B cell (primary cell): ENCODE results near the gene ATP9A.

Source experiments
- EZH2 ChIP-seq: IDR thresholded peaks from 2 replicates; pipeline ENCODE4 v1.6.1; 2012; ENCODE audit warnings: borderline replicate concordance, low read depth, mild to moderate bottlenecking, moderate library complexity, low read length; ENCODE audit not compliant: insufficient read depth, poor library complexity, severe bottlenecking
- TF ChIP-seq, protein P1 (sequence below): fragments of 200-600 bp; IDR thresholded peaks from one replicate; pipeline ENCODE4 v1.8.0; 2022; ENCODE audit warnings: antibody characterized with exemption, mild to moderate bottlenecking

- TF ChIP-seq, protein P1, sequence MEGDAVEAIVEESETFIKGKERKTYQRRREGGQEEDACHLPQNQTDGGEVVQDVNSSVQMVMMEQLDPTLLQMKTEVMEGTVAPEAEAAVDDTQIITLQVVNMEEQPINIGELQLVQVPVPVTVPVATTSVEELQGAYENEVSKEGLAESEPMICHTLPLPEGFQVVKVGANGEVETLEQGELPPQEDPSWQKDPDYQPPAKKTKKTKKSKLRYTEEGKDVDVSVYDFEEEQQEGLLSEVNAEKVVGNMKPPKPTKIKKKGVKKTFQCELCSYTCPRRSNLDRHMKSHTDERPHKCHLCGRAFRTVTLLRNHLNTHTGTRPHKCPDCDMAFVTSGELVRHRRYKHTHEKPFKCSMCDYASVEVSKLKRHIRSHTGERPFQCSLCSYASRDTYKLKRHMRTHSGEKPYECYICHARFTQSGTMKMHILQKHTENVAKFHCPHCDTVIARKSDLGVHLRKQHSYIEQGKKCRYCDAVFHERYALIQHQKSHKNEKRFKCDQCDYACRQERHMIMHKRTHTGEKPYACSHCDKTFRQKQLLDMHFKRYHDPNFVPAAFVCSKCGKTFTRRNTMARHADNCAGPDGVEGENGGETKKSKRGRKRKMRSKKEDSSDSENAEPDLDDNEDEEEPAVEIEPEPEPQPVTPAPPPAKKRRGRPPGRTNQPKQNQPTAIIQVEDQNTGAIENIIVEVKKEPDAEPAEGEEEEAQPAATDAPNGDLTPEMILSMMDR: no peak
- TF ChIP-seq EZH2: no peak
These were observed 17.3 kb downstream of the ATP9A start for GRCh38 chr20:51750770-51751388.
